HG03108 (cell line): ENCODE data around the gene CCND1.

Experiments
- ATAC-seq: cut with Tn5 transposase; IDR thresholded peaks from one replicate; pipeline ENCODE4 v1.9.1; 2021; ENCODE audit warnings: moderate library complexity; ENCODE audit not compliant: unreplicated experiment

Gene CCND1

GRCh38 chr11:69640995-69641581, at the start of gene CCND1:
Gene CCND1 (plus strand): TSS chr11:69641156. CDS start chr11:69641314, 158 bp downstream.
- ATAC-seq: no peak

- no peak for ATAC-seq
Observed at GRCh38 chr11:69592986-69593650, 47.8 kb upstream of the CCND1 start.

GRCh38 chr11:69593851-69594250, 47.1 kb upstream of the CCND1 start:
- ATAC-seq: no peak

GRCh38 chr11:69594481-69594880, 46.5 kb upstream of the CCND1 start:
- ATAC-seq: no peak

- ATAC-seq: no peak
Observed at GRCh38 chr11:69595805-69596665, 44.9 kb upstream of the CCND1 start.

- no peak for ATAC-seq
Observed at GRCh38 chr11:69598147-69598546, 42.8 kb upstream of the CCND1 start.

GRCh38 chr11:69599502-69599901, 41.5 kb upstream of the CCND1 start:
- no peak for ATAC-seq

GRCh38 chr11:69600001-69600400, 41.0 kb upstream of the CCND1 start:
- ATAC-seq: no peak

GRCh38 chr11:69601011-69601975, 39.7 kb upstream of the CCND1 start:
- ATAC-seq: no peak

GRCh38 chr11:69603111-69603836, 37.7 kb upstream of the CCND1 start:
- no peak for ATAC-seq

- ATAC-seq: no peak
Observed at GRCh38 chr11:69604055-69604454, 36.9 kb upstream of the CCND1 start.

GRCh38 chr11:69605737-69606526, 35.0 kb upstream of the CCND1 start:
- ATAC-seq: no peak

- ATAC-seq: no peak
Observed at GRCh38 chr11:69609351-69609750, 31.6 kb upstream of the CCND1 start.

- no peak for ATAC-seq
Observed at GRCh38 chr11:69611548-69612526, 29.1 kb upstream of the CCND1 start.

- no peak for ATAC-seq
Observed at GRCh38 chr11:69613594-69613993, 27.4 kb upstream of the CCND1 start.

GRCh38 chr11:69614085-69614484, 26.9 kb upstream of the CCND1 start:
- ATAC-seq: no peak

GRCh38 chr11:69615545-69616278, 25.2 kb upstream of the CCND1 start:
- ATAC-seq: no peak
